ENCODE measurements around the gene OTOG.

DNA sequence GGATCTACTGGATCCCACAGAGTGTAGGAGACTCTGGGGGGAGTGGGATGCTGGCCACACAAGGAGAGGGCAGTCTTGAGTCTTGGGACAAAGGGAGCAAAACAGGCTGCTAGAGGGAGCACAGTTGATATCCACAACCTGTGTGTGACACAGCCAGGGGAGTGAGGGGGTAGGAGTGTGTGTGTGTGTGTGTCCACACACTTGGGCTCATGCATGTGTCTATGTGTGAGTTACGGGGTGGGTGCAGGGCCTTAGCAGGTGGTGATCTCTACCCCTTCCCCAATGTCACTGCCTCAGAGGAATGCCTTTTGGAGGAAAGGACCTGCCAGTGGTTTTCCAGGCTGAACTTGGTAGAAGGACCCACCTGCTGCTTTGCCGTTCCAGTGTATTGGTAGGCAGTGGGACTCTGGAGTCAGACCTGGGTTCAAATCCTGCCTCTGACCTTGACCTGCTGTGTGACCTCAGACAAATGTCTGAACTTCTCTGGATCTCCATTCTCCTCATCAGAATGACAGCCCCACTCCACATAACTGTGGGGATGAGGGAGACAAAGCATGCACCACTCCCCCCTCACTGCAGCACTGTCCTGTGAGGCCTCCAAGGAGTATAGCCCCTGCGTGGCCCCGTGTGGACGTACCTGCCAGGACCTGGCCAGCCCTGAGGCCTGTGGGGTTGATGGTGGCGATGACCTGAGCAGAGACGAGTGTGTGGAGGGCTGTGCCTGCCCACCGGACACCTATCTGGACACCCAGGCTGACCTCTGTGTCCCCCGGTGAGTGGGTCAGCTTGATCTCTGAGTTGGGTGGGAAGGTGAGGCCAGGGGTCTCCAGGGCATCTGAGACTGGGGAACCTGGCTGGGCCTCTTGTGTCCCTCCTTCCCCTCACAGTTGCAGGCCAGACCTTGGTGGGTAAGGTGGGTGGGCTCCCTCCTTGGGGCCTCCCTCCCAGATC is 27.4 kb downstream of the OTOG start:
- TF ChIP-seq, protein P1, sequence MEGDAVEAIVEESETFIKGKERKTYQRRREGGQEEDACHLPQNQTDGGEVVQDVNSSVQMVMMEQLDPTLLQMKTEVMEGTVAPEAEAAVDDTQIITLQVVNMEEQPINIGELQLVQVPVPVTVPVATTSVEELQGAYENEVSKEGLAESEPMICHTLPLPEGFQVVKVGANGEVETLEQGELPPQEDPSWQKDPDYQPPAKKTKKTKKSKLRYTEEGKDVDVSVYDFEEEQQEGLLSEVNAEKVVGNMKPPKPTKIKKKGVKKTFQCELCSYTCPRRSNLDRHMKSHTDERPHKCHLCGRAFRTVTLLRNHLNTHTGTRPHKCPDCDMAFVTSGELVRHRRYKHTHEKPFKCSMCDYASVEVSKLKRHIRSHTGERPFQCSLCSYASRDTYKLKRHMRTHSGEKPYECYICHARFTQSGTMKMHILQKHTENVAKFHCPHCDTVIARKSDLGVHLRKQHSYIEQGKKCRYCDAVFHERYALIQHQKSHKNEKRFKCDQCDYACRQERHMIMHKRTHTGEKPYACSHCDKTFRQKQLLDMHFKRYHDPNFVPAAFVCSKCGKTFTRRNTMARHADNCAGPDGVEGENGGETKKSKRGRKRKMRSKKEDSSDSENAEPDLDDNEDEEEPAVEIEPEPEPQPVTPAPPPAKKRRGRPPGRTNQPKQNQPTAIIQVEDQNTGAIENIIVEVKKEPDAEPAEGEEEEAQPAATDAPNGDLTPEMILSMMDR (IDR thresholded peaks at IDR 0.05; ENCODE audit: low read depth, low read length): no peak
- no peak for TF ChIP-seq POLR2A (IDR thresholded peaks at IDR 0.05; ENCODE audit: extremely low read depth, insufficient read length)
- TF ChIP-seq, protein P2, sequence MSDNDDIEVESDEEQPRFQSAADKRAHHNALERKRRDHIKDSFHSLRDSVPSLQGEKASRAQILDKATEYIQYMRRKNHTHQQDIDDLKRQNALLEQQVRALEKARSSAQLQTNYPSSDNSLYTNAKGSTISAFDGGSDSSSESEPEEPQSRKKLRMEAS (IDR thresholded peaks at IDR 0.05; ENCODE audit: low read depth, low read length): no peak

Measured in NB4 (cell line).